K562 (cell line): ENCODE results near the gene PIH1D1. TPM values are rescaled to one million over a fixed set of nuclear protein-coding genes. Genes with fewer than 3 reads are reported as not detected.
A peak's percentile ranks its signal among the peaks of the same experiment; 100 is the strongest.

Source experiments
- AFF4 ChIP-seq: sonication (generic); formaldehyde crosslinking; IDR thresholded peaks from 2 replicates; pipeline ENCODE4 v1.8.0; 2023; ENCODE audit warnings: mild to moderate bottlenecking, missing genetic modification reagents
- HNRNPL ChIP-seq: fragments of 200-400 bp; formaldehyde crosslinking; IDR thresholded peaks from 2 replicates; pipeline ENCODE4 v1.6.1; 2017; ENCODE audit warnings: low read depth, mild to moderate bottlenecking, low read length
- NCOA4 ChIP-seq: fragments of 450-650 bp; IDR thresholded peaks from 2 replicates; pipeline ENCODE4 v1.6.1; 2018; ENCODE audit warnings: mild to moderate bottlenecking; ENCODE audit not compliant: partially characterized antibody
- POLR2H ChIP-seq: IDR thresholded peaks from 2 replicates; pipeline ENCODE4 v1.6.1; 2016; ENCODE audit warnings: missing genetic modification characterization, low read depth, mild to moderate bottlenecking, control low read depth, missing compliant biosample characterization, moderate library complexity
- SMARCA5 ChIP-seq: fragments of 450-650 bp; IDR thresholded peaks from 2 replicates; pipeline ENCODE4 v1.6.1; 2016
- TAF15 ChIP-seq: fragments of 200-400 bp; formaldehyde crosslinking; IDR thresholded peaks from 2 replicates; pipeline ENCODE4 v1.6.1; 2017; ENCODE audit warnings: mild to moderate bottlenecking, low read depth, low read length, moderate library complexity
- ZBTB40 ChIP-seq, 2 experiments: fragments of 450-650 bp in 1 of 2; sonication (generic) in 1 of 2; formaldehyde crosslinking in 1 of 2; IDR thresholded peaks; 2 replicates each; pipeline versions ENCODE4 v1.7.1 to v1.9.0; 2016 to 2022; ENCODE audit warnings: inconsistent platforms in 1 of 2, mild to moderate bottlenecking in 1 of 2, missing genetic modification reagents in 1 of 2
- polyA plus RNA-seq, 8 experiments: library from polyadenylated mRNA; depleted of rRNA in 4 of 8; stranded (reverse) in 5 of 8; unstranded in 3 of 8; fragments of >200 nt; fragmentation: Nextera tagmentation in 2 of 8; fragmentation: Illumina TruSeq in 1 of 8; extraction: Ambion mirVana in 2 of 8; extraction: Trizol in 1 of 8; gene quantifications; 2 replicates each; pipeline versions ENCODE4 v1.2.1 to v1.2.3, GENCODE V29; 2011 to 2014; ENCODE audit warnings: inconsistent platforms in 1 of 8, missing spikeins in 1 of 8
- total RNA-seq, 7 experiments: library from RNA; depleted of rRNA in 6 of 7; stranded (reverse); fragments of >200 nt in 6 of 7; fragmentation: Illumina TruSeq in 2 of 7; extraction: Trizol in 2 of 7; gene quantifications; 2 replicates each; pipeline versions ENCODE4 v1.2.1 to v1.2.3, GENCODE V29; 2011 to 2021; ENCODE audit warnings: low replicate concordance in 1 of 7
- TF ChIP-seq, protein P1 (sequence below), 2 experiments: fragments of 450-650 bp; IDR thresholded peaks; 2 replicates each; pipeline ENCODE4 v1.6.1; 2018; ENCODE audit warnings: mild to moderate bottlenecking in 2 of 2, low read depth in 1 of 2; ENCODE audit not compliant: partially characterized antibody in 2 of 2

Gene PIH1D1
- total and polyA plus RNA-seq, 9 of the 15 experiments (the other 6 are each of a cell fraction or from before 2014, with no cell fraction given), result 26.5 to 224 (median 137) TPM

DNA sequence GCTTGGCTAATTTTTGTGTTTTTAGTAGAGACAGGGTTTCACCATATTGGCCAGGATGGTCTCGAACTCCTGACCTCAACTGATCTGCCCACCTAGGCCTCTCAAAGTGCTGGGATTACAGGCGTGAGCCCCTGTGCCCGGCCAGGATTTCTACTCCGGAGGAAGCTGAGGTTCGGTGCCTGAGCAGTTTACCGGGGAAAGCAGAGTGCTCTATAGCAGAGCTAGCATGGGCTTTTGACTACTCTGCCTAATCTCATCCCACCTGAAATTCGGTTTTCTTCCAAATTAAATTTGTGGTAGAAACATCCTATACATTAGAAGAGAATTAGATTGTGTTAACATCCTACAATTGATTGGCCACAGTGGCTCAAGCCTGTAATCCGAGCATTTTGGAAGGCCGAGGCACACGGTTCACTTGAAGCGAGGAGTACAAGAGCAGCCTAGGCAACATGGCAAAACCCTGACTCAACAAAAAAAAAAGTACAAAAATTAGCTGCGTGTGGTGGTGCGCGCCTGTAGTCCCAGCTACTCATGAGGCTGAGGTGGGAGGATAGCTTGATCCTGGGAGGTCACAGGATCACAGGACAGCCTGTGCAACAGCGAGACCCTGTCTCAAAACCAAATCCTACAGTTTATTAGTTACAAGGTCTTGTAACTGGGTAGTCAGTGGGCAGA is 37.4 kb upstream of the PIH1D1 start (continued):
- TF ChIP-seq AFF4 (CRISPR knock-in tag), result peak; percentile 88; the same call in 1 of the 2 replicates
- TF ChIP-seq POLR2H (tag), result no peak
- no peak for TF ChIP-seq NCOA4
- TF ChIP-seq, protein P1, sequence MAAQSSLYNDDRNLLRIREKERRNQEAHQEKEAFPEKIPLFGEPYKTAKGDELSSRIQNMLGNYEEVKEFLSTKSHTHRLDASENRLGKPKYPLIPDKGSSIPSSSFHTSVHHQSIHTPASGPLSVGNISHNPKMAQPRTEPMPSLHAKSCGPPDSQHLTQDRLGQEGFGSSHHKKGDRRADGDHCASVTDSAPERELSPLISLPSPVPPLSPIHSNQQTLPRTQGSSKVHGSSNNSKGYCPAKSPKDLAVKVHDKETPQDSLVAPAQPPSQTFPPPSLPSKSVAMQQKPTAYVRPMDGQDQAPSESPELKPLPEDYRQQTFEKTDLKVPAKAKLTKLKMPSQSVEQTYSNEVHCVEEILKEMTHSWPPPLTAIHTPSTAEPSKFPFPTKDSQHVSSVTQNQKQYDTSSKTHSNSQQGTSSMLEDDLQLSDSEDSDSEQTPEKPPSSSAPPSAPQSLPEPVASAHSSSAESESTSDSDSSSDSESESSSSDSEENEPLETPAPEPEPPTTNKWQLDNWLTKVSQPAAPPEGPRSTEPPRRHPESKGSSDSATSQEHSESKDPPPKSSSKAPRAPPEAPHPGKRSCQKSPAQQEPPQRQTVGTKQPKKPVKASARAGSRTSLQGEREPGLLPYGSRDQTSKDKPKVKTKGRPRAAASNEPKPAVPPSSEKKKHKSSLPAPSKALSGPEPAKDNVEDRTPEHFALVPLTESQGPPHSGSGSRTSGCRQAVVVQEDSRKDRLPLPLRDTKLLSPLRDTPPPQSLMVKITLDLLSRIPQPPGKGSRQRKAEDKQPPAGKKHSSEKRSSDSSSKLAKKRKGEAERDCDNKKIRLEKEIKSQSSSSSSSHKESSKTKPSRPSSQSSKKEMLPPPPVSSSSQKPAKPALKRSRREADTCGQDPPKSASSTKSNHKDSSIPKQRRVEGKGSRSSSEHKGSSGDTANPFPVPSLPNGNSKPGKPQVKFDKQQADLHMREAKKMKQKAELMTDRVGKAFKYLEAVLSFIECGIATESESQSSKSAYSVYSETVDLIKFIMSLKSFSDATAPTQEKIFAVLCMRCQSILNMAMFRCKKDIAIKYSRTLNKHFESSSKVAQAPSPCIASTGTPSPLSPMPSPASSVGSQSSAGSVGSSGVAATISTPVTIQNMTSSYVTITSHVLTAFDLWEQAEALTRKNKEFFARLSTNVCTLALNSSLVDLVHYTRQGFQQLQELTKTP (IDR thresholded peaks at IDR 0.05; ENCODE audit: low read depth in 1 of 2, partially characterized antibody in 2 of 2), result no peak
- 0 out of 2 replicates have a peak, but pooled peaks have one; percentile 14 for TF ChIP-seq ZBTB40 (IDR thresholded peaks at IDR 0.05)
- no peak for TF ChIP-seq ZBTB40 (CRISPR knock-in tag; IDR thresholded peaks at IDR 0.05)
- no peak for TF ChIP-seq SMARCA5
- TF ChIP-seq TAF15, result no peak
- peak; percentile 14; the same call in 1 of the 2 replicates for TF ChIP-seq HNRNPL
